Measurements from ENCODE around the gene CUEDC1. TPM values are rescaled to one million over a fixed set of nuclear protein-coding genes. Genes with fewer than 3 reads are reported as not detected.

CUEDC1 gene
- total and polyA plus RNA-seq, 2 of the 13 experiments (the other 11 are each of a cell fraction or from before 2014, with no cell fraction given): 7.4 to 12.9 TPM

DNA sequence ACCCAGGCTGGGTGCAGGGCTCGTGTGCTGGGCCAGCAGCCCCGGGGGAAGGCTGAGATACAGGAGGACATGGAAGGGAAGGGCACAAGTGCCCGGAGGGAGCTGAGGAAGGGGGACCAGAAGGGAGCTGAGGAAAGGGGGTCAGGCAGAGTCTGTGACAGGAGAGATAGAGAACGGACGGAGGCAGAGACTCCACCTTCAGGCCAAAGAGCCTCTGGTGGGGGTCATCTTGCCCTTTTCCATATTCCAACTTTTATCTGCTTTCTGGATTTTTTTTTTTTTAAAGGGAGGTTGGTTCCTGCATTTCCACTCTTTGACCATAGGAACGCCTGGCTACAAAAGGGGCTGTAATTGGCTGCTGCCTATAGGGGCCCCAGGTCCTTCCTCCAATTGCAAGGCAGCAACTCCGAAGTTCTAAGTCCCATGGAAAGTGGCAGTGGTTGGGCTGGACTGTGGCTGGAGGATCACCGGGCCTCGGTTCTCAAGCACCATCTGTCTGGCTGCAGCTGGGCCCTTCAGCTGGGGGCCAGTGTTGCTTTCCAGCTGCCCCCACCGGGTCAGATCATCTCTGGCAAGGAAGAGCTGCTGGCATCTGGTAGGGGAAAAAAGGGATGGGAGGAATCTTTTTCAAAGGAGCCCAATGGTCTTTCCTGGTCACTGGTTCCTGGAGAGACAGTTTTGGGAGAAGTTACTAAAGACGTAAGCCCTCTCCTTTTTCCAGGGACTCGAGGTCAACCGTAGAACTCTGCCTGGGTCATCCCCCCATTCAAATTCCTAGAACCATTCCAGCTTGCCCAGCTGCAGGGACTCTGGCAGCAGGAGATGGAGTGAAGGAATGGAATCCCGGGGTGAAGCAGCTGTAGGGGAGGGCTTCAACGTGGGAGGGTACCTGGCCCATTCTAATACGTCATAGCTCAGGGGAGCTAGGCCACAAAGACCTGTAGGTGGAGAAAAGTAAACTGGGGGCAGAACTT, 92.2 kb downstream of the CUEDC1 start (continued):
- TF ChIP-seq ZBTB20 (CRISPR knock-in tag; IDR thresholded peaks at IDR 0.05; ENCODE audit: borderline replicate concordance, low read depth) (0 out of 2 replicates have a peak, but pooled peaks have one; percentile 20), NCOA2 (CRISPR knock-in tag; IDR thresholded peaks at IDR 0.05) (no peak), GMEB2 (CRISPR knock-in tag; IDR thresholded peaks at IDR 0.05; ENCODE audit: low read depth) (no peak), ZNF431 (CRISPR knock-in tag; IDR thresholded peaks at IDR 0.05; ENCODE audit: borderline replicate concordance, low read depth) (no peak), MLXIP (CRISPR knock-in tag; IDR thresholded peaks at IDR 0.05; ENCODE audit: borderline replicate concordance) (0 out of 2 replicates have a peak, but pooled peaks have one; percentile 34), MYC (CRISPR knock-in tag; IDR thresholded peaks at IDR 0.05; ENCODE audit: borderline replicate concordance) (peak; percentile 31; the same call in 1 of the 2 replicates), TFDP2 (CRISPR knock-in tag; IDR thresholded peaks at IDR 0.05) (peak; percentile 57), FOXO4 (CRISPR knock-in tag; conservative IDR thresholded peaks at IDR 0.05) (0 out of 2 replicates have a peak, but pooled peaks have one; percentile 66), KAT8 (CRISPR knock-in tag; IDR thresholded peaks at IDR 0.05) (peak; percentile 74), CENPBD1 (CRISPR knock-in tag; IDR thresholded peaks at IDR 0.05; ENCODE audit: borderline replicate concordance, low read depth) (no peak), SSRP1 (CRISPR knock-in tag; IDR thresholded peaks at IDR 0.05) (0 out of 2 replicates have a peak, but pooled peaks have one; percentile 20), SIN3B (IDR thresholded peaks at IDR 0.05; ENCODE audit: low read length) (no peak), YEATS4 (CRISPR knock-in tag; IDR thresholded peaks at IDR 0.05; ENCODE audit: borderline replicate concordance) (no peak; the same call in 1 of the 2 replicates), ZNF589 (CRISPR knock-in tag; conservative IDR thresholded peaks at IDR 0.05) (no peak), NFATC3 (CRISPR knock-in tag; IDR thresholded peaks at IDR 0.05) (no peak), ZNF12 (CRISPR knock-in tag; IDR thresholded peaks at IDR 0.05) (no peak), ZNF576 (CRISPR knock-in tag; IDR thresholded peaks at IDR 0.05) (no peak), NKX3-1 (CRISPR knock-in tag; IDR thresholded peaks at IDR 0.05) (peak; percentile 91)
- TF ChIP-seq, protein P1, sequence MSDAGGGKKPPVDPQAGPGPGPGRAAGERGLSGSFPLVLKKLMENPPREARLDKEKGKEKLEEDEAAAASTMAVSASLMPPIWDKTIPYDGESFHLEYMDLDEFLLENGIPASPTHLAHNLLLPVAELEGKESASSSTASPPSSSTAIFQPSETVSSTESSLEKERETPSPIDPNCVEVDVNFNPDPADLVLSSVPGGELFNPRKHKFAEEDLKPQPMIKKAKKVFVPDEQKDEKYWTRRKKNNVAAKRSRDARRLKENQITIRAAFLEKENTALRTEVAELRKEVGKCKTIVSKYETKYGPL (CRISPR knock-in tag; IDR thresholded peaks at IDR 0.05): peak; percentile 53; the same call in 1 of the 2 replicates

Measured in HepG2 (cell line).